Loucy (cell line): ENCODE results near the gene PMF1.

Experiments used
- H2AFZ ChIP-seq: fragments of 200-600 bp; sonication (generic); 2 replicates; pipeline ENCODE4 v1.6.0; 2016; ENCODE audit warnings: antibody characterized with exemption, mild to moderate bottlenecking, low read length, moderate library complexity
- H3F3A ChIP-seq: fragments of 200-600 bp; 2 replicates; pipeline ENCODE4 v1.6.0; 2016; ENCODE audit warnings: antibody characterized with exemption, low read depth, mild to moderate bottlenecking
- H3K27me3 ChIP-seq: fragments of 200-600 bp; sonication (generic); 2 replicates; pipeline ENCODE4 v1.6.1; 2014; ENCODE audit warnings: low read length, mild to moderate bottlenecking; ENCODE audit not compliant: insufficient read depth, poor library complexity, severe bottlenecking
- H3K36me3 ChIP-seq: fragments of 200-600 bp; sonication (generic); 2 replicates; pipeline ENCODE4 v1.6.1; 2016; ENCODE audit warnings: low read length; ENCODE audit not compliant: insufficient read depth
- H3K4me1 ChIP-seq: fragments of 200-600 bp; sonication (generic); 2 replicates; pipeline ENCODE4 v1.5.1; 2014; ENCODE audit warnings: low read length, mild to moderate bottlenecking; ENCODE audit not compliant: insufficient read depth, poor library complexity, severe bottlenecking
- H3K4me2 ChIP-seq: fragments of 200-600 bp; sonication (generic); 2 replicates; pipeline ENCODE4 v1.6.0; 2014; ENCODE audit warnings: antibody characterized with exemption, low read length, low read depth, mild to moderate bottlenecking; ENCODE audit not compliant: poor library complexity, severe bottlenecking
- H3K4me3 ChIP-seq: fragments of 200-600 bp; sonication (generic); 2 replicates; pipeline ENCODE4 v1.5.1; 2014; ENCODE audit warnings: low read length, mild to moderate bottlenecking, mixed read lengths; ENCODE audit not compliant: poor library complexity, severe bottlenecking
- H3K79me2 ChIP-seq: fragments of 200-600 bp; sonication (generic); 2 replicates; pipeline ENCODE4 v1.6.1; 2014; ENCODE audit warnings: low read length; ENCODE audit not compliant: insufficient read depth
- H3K9ac ChIP-seq: fragments of 200-600 bp; sonication (generic); 2 replicates; pipeline ENCODE4 v1.6.0; 2014; ENCODE audit warnings: mild to moderate bottlenecking, low read depth, low read length, moderate library complexity; ENCODE audit not compliant: poor library complexity, severe bottlenecking
- H3K9me2 ChIP-seq: fragments of 200-600 bp; sonication (generic); replicated peaks from 2 replicates; pipeline ENCODE4 v1.6.1; 2016; ENCODE audit warnings: low read depth, low read length, mixed read lengths
- H3K9me3 ChIP-seq: fragments of 200-600 bp; sonication (generic); 2 replicates; pipeline ENCODE4 v1.6.1; 2014; ENCODE audit warnings: mild to moderate bottlenecking, antibody characterized with exemption, low read length, low read depth; ENCODE audit not compliant: insufficient read depth
- H4K20me1 ChIP-seq: fragments of 200-600 bp; sonication (generic); 2 replicates; pipeline ENCODE4 v1.6.0; 2014; ENCODE audit warnings: antibody characterized with exemption, low read length, mild to moderate bottlenecking; ENCODE audit not compliant: insufficient read depth, poor library complexity, severe bottlenecking
- CTCF ChIP-seq: fragments of 200-600 bp; sonication (generic); conservative IDR thresholded peaks from 2 replicates; pipeline ENCODE4 v1.5.1; 2014; ENCODE audit warnings: mild to moderate bottlenecking, antibody characterized with exemption, low read length
- EZH2phosphoT487 ChIP-seq: fragments of 200-600 bp; IDR thresholded peaks from 2 replicates; pipeline ENCODE4 v1.6.1; 2018; ENCODE audit warnings: antibody characterized with exemption, mild to moderate bottlenecking, moderate library complexity, borderline replicate concordance

Gene PMF1

GRCh38 chr1:156225677-156226014, 12.8 kb downstream of the PMF1 start:
- Histone ChIP-seq H3K27me3 (no peaks in the 10 kb centered on the region), H3K9me3 (no peaks in the 10 kb centered on the region), H3K4me1 (no peaks in the 10 kb centered on the region), H3K9me2 (no peaks in the 10 kb centered on the region), H3K4me3 (no peak overlapping the region), H3K79me2 (no peaks in the 10 kb centered on the region), H3F3A (no peaks in the 10 kb centered on the region), H3K36me3 (peaks cover 30% of the 10 kb centered on the region; the same call in 1 of the 2 replicates), H3K9ac (no peak overlapping the region), H2AFZ (no peak overlapping the region), H4K20me1 (no peaks in the 10 kb centered on the region), H3K4me2 (no peak overlapping the region)
- TF ChIP-seq EZH2phosphoT487: no peak
- TF ChIP-seq CTCF: no peak

- Histone ChIP-seq H3K4me2 (no peak overlapping the region), H3K36me3 (peaks cover 27% of the 10 kb centered on the region; the same call in 1 of the 2 replicates), H3K9ac (no peak overlapping the region), H3K4me1 (no peaks in the 10 kb centered on the region), H3K4me3 (no peak overlapping the region), H3K9me3 (no peaks in the 10 kb centered on the region), H3K79me2 (no peaks in the 10 kb centered on the region), H2AFZ (no peak overlapping the region), H3K9me2 (no peaks in the 10 kb centered on the region), H3F3A (no peaks in the 10 kb centered on the region), H4K20me1 (no peaks in the 10 kb centered on the region), H3K27me3 (no peaks in the 10 kb centered on the region)
- TF ChIP-seq CTCF (no peak), EZH2phosphoT487 (no peak)
Measured at GRCh38 chr1:156226116-156226538, 13.3 kb downstream of the PMF1 start.

- Histone ChIP-seq H3K9me3 (no peaks in the 10 kb centered on the region), H4K20me1 (no peaks in the 10 kb centered on the region), H3K4me1 (no peaks in the 10 kb centered on the region), H3F3A (no peaks in the 10 kb centered on the region), H3K27me3 (no peaks in the 10 kb centered on the region), H2AFZ (no peak overlapping the region), H3K9me2 (no peaks in the 10 kb centered on the region), H3K4me2 (no peak overlapping the region), H3K36me3 (peaks cover 22% of the 10 kb centered on the region; the same call in 1 of the 2 replicates), H3K79me2 (no peaks in the 10 kb centered on the region), H3K4me3 (no peak overlapping the region), H3K9ac (no peak overlapping the region)
- TF ChIP-seq EZH2phosphoT487: no peak
- no peak for TF ChIP-seq CTCF
Measured at GRCh38 chr1:156226782-156227181, 14.0 kb downstream of the PMF1 start.
